SIG-M5 (cell line): Measurements from ENCODE around the gene VTCN1.

ENCODE experiments used
- DNase-seq: peaks from one replicate; lab custom pipeline; 2025; lab: John Stamatoyannopoulos, UW

VTCN1 gene

DNA sequence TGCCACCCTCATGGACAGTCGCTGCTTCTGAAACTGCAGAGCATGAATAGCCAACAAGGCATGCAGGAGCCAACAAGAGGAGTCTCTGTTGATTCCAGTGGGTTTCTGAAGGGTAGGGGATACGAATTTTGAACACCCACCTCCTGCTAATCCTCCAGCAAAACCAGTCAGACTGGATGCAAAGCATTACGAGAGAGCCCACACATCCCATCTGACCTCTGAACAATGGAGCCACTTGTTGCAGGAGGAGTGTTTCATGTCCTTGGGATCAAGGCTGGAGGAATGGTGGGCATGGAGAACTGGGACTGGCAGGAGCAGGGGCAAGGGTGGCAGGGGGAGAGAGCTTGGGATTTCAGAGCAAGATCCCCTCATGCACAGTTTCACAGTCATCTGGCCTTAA is 1.6 kb downstream of the VTCN1 start:
- DNase-seq, result no peak

GRCh38 chr1:117208580-117208979 is 2.1 kb downstream of the VTCN1 start:
- DNase-seq, result no peak

DNA sequence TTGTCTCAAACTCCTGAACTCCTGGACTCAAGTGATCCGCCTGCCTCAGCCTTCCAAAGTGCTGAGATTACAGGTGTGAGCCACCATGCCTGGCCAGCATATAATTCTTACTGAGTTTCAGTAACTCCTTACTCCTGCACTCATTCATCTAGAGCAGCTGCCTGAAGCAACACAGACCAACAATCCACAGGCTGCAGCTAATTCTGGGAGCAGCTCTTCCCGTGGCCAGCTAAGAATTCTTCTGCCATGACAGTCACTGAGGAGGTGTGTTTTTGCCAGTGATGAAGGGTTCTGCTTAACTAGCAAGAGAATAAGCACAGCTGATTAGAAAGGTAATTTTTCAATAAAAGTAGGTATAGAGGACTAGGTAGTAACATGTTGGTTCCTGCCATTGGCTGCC is 5.4 kb downstream of the VTCN1 start:
- no peak for DNase-seq

DNA sequence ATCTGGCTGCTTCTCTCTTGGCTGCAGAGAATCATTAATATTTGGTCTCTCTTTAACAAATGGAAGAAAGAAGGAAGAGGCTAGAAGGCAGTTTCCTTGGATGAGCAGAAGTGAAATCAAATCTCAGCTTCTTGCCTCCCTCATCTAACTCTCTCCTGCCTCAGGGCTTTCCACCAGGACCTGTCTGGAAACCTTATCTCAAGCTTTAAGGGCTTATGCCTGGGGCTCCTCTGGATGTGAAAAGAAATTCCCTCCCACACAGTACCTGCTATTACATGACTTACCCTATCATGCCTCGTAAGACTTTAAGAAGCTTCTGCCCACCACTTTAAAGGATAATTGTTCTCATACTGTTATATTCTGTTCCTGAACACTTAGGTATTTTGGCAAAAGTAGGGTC is 8.9 kb downstream of the VTCN1 start:
- no peak for DNase-seq

- DNase-seq, result no peak
These were observed 12.6 kb downstream of the VTCN1 start for GRCh38 chr1:117198097-117198496.

- DNase-seq, result no peak
These were observed 21.0 kb downstream of the VTCN1 start for GRCh38 chr1:117189726-117190125.

DNA sequence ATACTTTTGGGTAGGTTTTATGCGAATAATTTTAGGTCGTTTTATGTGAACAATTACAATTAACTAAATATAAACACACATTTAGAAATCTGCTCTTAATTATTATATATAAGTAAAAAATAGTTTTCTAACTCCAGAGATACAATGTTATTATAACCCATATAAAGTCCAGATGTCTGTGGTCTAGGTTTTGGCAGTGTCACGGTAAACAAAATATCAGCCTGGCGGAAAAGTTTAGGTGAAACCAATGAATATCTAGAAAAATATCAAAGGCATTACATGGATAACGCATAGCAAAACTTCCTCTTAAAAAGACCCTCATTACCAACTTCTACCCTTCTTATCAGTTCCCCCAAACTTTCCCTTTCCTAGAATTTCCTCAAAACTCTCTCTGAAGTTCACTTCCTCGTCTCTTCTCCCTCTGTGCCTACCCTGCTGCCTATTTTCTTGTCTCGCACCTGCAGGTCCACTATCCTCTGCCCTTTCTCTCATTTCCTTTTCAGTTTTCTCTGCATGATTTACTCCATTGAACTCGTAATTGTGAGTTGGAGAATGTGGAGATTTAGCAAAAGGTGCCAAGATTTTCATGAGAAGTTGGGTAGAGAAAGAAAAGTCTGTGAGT is 21.8 kb downstream of the VTCN1 start:
- no peak for DNase-seq

DNA sequence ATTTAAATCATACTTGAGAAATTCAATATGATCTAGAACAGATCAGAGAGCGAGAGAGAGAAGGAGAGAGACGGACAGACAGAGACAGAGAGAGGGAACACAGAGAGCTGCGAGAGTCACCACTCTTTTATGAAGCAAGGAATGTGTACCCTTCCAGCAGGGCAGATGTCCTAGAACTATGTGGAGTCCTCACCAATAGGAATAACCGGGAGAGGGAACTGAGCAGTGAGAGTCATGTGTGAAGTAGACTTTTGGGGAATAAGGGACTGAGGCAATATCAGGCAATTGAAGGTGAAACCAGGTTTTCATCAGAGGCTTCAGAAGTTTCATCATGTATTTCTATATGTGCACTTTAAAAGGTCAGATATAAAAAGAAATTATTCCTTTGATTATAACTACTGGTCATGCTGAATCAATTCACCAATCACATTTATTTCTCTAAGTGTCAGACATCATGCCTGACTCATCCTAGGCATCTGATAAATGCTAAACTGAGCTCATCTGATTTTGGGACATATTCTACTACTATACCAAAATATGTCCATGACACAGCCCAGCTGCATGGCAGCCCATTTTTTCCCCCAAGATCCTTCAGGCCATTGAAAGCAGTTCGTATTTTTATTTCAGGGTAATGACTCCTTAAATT is 22.4 kb downstream of the VTCN1 start:
- DNase-seq, result no peak

DNA sequence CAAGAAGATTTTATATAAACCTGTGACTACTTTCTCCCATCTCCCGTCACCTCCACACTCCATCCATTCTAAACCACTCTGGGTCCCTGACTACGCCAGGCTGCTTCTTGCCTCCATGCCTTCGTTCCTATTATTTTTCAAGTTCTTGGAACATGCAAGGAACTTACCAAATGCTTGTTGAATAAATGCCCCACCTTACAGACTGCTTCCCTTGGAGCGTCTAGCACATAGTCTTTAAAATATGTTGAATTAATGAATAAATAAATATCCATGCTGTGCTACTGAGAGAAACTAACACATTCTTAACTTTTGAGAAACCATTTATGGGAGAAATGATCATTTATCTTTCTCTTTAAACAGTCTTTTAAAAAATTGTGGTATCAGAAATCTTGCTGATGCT is 27.6 kb downstream of the VTCN1 start:
- DNase-seq, result no peak

GRCh38 chr1:117182319-117182718 is 28.4 kb downstream of the VTCN1 start:
- DNase-seq, result no peak

- no peak for DNase-seq
These were observed 29.1 kb downstream of the VTCN1 start for GRCh38 chr1:117181630-117182041.

DNA sequence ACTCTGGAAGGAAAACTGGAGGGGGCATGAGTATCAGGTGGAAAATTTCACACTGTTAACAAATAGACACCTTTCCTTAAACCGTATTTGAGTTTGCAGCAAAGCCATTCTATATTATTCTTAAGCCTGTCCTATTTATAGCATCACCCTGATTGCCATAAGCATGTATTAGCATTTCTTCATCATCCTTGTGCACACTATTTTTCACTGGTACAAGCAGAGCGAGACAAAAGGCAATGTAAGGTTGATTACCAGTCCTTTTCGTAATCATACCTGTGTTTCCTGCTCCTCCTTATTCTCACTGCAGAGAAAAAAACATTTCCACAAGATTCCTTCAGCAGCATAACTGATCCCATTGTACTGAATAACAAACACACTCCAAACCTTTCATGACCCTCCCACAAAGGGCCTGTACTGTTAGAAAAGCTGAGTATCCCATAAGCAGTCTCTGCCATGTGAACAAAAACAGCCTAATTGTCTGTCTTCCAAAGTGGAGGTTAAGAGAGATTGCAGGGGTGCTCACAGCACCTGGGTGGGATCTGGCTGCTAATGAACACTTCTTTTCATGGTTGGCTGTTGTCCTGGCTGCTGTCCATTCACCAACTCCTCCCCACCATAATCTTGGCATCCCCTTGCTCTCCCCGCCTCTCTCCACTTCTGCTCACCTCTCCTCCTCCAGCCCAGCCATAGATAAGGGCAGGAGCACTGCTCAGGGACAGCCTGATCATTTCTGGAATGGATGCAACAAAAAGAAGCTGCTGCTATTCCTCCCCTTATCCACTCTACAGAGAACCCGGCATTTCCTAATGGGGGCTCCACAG is 30.4 kb downstream of the VTCN1 start:
- DNase-seq, result no peak

DNA sequence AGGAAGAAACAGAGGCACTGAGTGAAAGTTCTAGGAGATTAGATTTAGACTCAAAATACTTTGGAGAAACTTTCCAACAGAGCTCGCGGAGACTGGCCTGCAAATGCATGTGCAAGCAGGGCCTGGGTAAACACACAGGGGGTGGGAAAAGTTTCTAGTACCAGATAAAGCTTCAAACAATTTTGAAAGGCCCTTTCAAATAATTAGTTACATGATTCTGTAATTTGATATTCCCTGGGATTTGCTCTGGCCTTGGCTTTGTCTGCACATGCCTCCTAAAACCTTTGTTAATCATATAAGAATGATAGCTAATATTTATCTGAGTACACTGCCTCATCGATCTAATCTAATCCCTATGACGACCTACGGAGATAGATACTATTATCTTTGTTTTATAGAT is 31.3 kb downstream of the VTCN1 start:
- DNase-seq, result no peak

DNA sequence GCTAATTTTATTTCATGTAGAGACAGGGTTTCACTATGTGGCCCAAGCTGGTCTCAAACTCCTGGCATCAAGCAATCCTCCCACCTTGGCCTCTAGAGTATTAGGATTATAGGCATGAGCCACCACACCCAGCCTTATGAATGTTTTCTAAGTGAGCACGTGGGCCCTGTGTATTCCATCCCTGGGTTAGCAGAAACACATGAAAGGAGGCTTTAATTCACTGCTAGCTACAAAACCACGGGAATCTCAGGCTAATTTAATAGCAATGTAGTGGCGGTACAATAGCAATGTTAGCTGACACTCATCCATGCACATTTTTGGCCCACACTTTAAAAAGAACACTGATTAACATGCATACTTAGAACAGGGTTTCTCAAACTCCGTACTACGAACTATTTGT is 32.0 kb downstream of the VTCN1 start:
- no peak for DNase-seq

DNA sequence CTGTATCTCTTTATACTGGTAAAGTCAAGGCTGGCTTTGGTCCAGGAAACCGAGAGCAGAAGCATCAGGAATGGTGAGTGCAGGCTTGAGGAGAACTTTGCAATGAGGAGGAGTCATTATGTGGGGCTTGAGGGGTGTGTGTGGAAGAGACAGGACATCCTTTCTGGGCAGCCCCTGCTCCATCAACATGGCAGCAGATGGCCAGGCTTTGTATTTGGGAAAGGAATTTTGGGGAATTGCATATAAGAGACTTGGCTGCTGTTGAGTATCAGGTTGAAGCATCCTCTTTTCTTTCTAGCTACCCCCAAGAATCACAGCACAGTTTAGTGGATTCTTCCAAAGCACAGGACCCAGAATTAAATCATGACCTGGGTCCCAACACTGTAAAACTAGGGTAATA is 33.4 kb downstream of the VTCN1 start:
- DNase-seq, result no peak

GRCh38 chr1:117176579-117176978 is 34.1 kb downstream of the VTCN1 start:
- no peak for DNase-seq

DNA sequence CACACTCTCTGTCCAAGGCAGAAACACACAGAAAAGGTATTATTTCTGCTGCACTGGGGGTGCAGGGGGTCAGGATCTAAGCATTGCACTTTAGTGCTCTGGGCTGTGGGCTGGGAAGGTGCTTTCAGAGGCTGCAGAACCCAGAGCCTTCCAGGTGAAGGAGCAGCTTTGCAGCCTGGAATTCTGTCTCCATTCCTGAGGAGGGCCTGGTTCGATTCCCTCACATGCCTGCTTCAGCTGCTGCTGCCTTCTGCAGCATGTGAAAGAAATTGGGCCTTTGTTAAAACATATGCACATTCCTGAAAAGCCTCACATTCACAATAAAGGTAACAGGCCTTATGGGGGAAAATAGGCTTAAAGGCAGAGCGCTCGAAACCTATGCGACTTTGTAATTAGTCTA is 35.9 kb downstream of the VTCN1 start:
- DNase-seq, result no peak

GRCh38 chr1:117173691-117174090 is 37.0 kb downstream of the VTCN1 start:
- no peak for DNase-seq

- DNase-seq, result no peak
These were observed 37.7 kb downstream of the VTCN1 start for GRCh38 chr1:117173006-117173405.

DNA sequence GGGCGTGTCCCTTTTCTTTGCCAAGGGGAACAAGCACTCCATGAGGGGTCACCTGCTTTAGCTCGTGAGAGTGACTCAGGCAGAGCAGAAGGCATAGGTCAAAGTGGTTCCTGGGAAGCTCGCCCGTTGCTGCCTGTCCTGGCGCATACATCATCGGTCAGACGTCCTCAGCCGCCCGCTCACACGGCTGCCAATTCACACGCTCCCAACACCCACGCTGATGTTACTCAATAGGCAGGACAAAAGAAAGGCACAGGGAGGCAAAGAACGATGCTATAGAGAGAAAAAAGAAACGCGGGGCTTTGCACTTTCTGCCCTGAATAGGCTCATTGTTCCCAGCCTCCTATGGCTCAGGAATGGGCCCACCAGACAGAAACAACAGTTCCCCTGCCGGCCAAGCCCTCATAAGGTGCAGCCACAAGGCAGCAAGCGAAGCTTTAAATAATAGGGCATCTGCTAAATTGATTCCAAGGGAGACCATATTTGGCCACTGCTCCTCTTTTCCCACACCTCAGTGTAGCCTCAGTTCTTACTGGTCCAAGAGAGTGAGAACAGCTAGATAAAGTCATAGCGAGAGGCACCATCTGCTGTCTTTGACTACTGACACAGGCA is 38.7 kb downstream of the VTCN1 start:
- no peak for DNase-seq

DNA sequence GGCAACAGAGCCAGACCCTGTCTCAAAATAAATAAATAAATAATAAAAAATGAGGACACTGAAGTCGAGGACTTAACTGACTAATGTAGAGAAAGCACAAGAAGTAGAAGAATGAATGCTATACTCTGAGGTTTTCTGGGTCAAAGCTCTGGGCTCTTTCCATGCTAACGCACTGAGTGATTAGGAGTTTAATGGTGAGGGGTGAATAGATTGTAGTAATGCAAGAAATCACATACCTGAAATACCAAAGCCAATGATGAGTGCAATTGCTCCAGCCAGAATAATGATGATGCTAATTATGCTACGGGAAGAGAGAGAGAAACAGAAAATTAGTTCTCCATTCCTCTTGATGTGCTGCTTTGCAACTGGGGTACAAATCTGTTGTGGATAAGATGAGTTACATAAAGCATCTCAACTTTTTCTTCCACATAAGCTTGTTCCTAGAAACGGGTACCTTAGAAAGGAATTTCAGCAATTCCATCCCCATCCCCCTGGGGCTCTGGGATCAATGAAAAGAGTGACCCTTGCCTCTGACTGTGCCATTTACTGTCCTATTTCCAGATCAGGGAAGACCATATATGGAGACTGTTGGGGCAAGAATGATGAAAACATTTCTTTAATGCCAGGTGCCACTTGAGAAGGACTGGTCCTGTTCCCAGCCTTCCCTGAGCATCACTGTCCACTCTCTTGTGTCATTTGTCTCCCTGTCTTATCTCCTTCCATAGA is 40.7 kb downstream of the VTCN1 start:
- no peak for DNase-seq

DNA sequence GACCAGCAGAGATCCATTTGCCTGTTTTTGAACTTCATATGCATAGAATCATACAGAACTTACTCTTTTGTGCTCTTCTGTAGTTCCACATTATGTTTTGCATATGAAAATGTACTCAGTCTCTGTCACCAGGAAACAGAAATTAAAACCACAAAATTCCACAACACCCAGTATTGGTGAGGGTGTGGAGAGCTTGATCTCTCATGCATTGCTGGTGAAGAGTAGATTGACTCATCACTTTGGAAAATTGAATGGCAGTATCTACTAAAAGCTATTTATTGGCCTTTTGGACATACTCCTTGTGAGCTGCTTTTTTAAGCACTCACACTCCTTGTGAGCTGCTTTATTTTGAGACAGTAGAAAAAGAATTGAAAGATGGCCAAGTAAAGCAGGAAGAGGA is 43.3 kb downstream of the VTCN1 start:
- no peak for DNase-seq
